B cell (primary cell): ENCODE data around the gene TBXA2R. TPM values are rescaled to one million over a fixed set of nuclear protein-coding genes. Genes with fewer than 3 reads are reported as not detected.
A peak's percentile ranks its signal among the peaks of the same experiment; 100 is the strongest.

Experiments
- ATAC-seq: fragments of 200-7000 bp; cut with Tn5 transposase; one replicate; pipeline ENCODE4 v1.10.0; 2021; ENCODE audit warnings: low read depth, mild to moderate bottlenecking, moderate number of reproducible peaks, moderate library complexity
- CTCF ChIA-PET: fragments of 350-600 bp; sonication (Branson Sonifier 250); formaldehyde crosslinking; loops from one replicate; lab custom pipeline; 2021; ENCODE audit warnings: antibody characterized with exemption, inconsistent platforms; lab: Charles Lee
- POLR2A ChIA-PET: fragments of 350-600 bp; sonication (Branson Sonifier 250); formaldehyde crosslinking; loops from one replicate; lab custom pipeline; 2021; ENCODE audit warnings: antibody characterized with exemption; lab: Charles Lee
- DNase-seq: peaks from one replicate; pipeline ENCODE4 v3.0.0; 2013
- H2AFZ ChIP-seq: 2 replicates; pipeline ENCODE4 v1.6.1; 2012; ENCODE audit warnings: mild to moderate bottlenecking, low read depth, low read length; ENCODE audit not compliant: insufficient read depth, poor library complexity, severe bottlenecking
- H3K27ac ChIP-seq, 2 donors: 1 replicate in 1 of 2; 2 replicates in 1 of 2; pipeline ENCODE4 v1.5.1; 2012 to 2013; ENCODE audit warnings: low read length in 2 of 2, mild to moderate bottlenecking in 2 of 2, moderate library complexity in 1 of 2
- H3K27me3 ChIP-seq, 4 experiments: fragments of 200-600 bp in 1 of 4; sonication (generic) in 1 of 4; replicated peaks in 1 of 4; 1 replicate in 2 of 4; 2 replicates in 2 of 4; pipeline versions ENCODE4 v1.6.1 to v1.7.0; 2013 to 2016; ENCODE audit warnings: low read length in 3 of 4, mild to moderate bottlenecking in 2 of 4, mixed read lengths in 1 of 4, moderate library complexity in 1 of 4; ENCODE audit not compliant: insufficient read depth in 4 of 4, control insufficient read depth in 3 of 4; ENCODE audit errors: control extremely low read depth in 1 of 4
- H3K36me3 ChIP-seq, 2 experiments: replicated peaks in 1 of 2; 1 replicate in 1 of 2; 2 replicates in 1 of 2; pipeline versions ENCODE4 v1.6.1 to v1.7.1; 2013; ENCODE audit warnings: low read length in 1 of 2; ENCODE audit not compliant: insufficient read depth in 2 of 2, control insufficient read depth in 1 of 2; ENCODE audit errors: control extremely low read depth in 1 of 2, extremely low read depth in 1 of 2
- H3K4me1 ChIP-seq, 2 donors: fragments of 200-600 bp in 1 of 2; sonication (generic) in 1 of 2; 1 replicate in 1 of 2; 2 replicates in 1 of 2; pipeline versions ENCODE4 v1.5.1 to v1.6.1; 2013 to 2017; ENCODE audit warnings: low read length in 2 of 2; ENCODE audit not compliant: control insufficient read depth in 2 of 2, insufficient read depth in 2 of 2
- H3K4me2 ChIP-seq: replicated peaks from 2 replicates; pipeline ENCODE3; 2012; ENCODE audit warnings: mild to moderate bottlenecking, low read depth, low read length; ENCODE audit not compliant: poor library complexity, severe bottlenecking
- H3K4me3 ChIP-seq, 5 experiments: fragments of 200-600 bp in 1 of 5; sonication (generic) in 1 of 5; 1 replicate in 3 of 5; 2 replicates in 2 of 5; pipeline versions ENCODE4 v1.5.1 to v1.7.0; 2011 to 2016; ENCODE audit warnings: low read length in 4 of 5, mild to moderate bottlenecking in 4 of 5, low read depth in 2 of 5, control low read depth in 1 of 5, moderate library complexity in 1 of 5; ENCODE audit not compliant: insufficient read depth in 1 of 5; ENCODE audit errors: control extremely low read depth in 1 of 5, extremely low read depth in 1 of 5
- H3K79me2 ChIP-seq: fragments of 200-600 bp; sonication (generic); one replicate; pipeline ENCODE4 v1.6.0; 2016; ENCODE audit warnings: low read length; ENCODE audit not compliant: control insufficient read depth, insufficient read depth
- H3K9ac ChIP-seq: fragments of 200-600 bp; sonication (generic); 2 replicates; pipeline ENCODE4 v1.6.1; 2017; ENCODE audit warnings: mild to moderate bottlenecking, low read length, moderate library complexity
- H3K9me3 ChIP-seq, 3 donors: one replicate each; pipeline versions ENCODE4 v1.6.1 to v1.7.1; 2013; ENCODE audit warnings: low read length in 2 of 3; ENCODE audit not compliant: control insufficient read depth in 2 of 3, insufficient read depth in 1 of 3; ENCODE audit errors: control extremely low read depth in 1 of 3
- H4K20me1 ChIP-seq: 2 replicates; pipeline ENCODE4 v1.6.0; 2012; ENCODE audit warnings: mild to moderate bottlenecking, low read length; ENCODE audit not compliant: insufficient read depth, control insufficient read depth, poor library complexity, severe bottlenecking
- H3K27ac Mint-ChIP-seq: one replicate; pipeline ENCODE4 v1.8.0; 2021; ENCODE audit warnings: mixed read lengths
- H3K27me3 Mint-ChIP-seq: one replicate; pipeline ENCODE4 v1.8.0; 2021; ENCODE audit warnings: mixed read lengths
- H3K4me1 Mint-ChIP-seq: one replicate; pipeline ENCODE4 v1.8.0; 2021; ENCODE audit warnings: mixed read lengths
- H3K4me3 Mint-ChIP-seq: one replicate; pipeline ENCODE4 v1.8.0; 2021; ENCODE audit warnings: mixed read lengths
- H3K9me3 Mint-ChIP-seq: one replicate; pipeline ENCODE4 v1.8.0; 2022; ENCODE audit warnings: mixed read lengths; ENCODE audit not compliant: insufficient read depth
- CTCF ChIP-seq: fragments of 200-600 bp; IDR thresholded peaks from one replicate; pipeline ENCODE4 v1.8.0; 2022; ENCODE audit warnings: antibody characterized with exemption, mild to moderate bottlenecking
- EZH2 ChIP-seq: IDR thresholded peaks from 2 replicates; pipeline ENCODE4 v1.6.1; 2012; ENCODE audit warnings: borderline replicate concordance, low read depth, mild to moderate bottlenecking, moderate library complexity, low read length; ENCODE audit not compliant: insufficient read depth, poor library complexity, severe bottlenecking
- WGBS: methylation state at CpG from one replicate; pipeline ENCODE4 v1.1.5; 2013; ENCODE audit warnings: missing lambda C conversion rate; ENCODE audit not compliant: insufficient coverage; 5-methylcytosine and 5-hydroxymethylcytosine counted together
- intact Hi-C: fragments of 100-400 bp; cut with micrococcal nuclease; formaldehyde crosslinking; loops from one replicate; pipeline ENCODE4 v1.10.0; 2022
- polyA plus RNA-seq: library from polyadenylated mRNA; depleted of rRNA; stranded (reverse); fragments of >200 nt; gene quantifications from 2 replicates; pipeline ENCODE4 v1.2.3, GENCODE V29; 2012
- total RNA-seq, 2 donors: library from RNA; stranded (reverse); fragments of 120-200 nt in 1 of 2; gene quantifications; 1 replicate in 1 of 2; 2 replicates in 1 of 2; pipeline versions ENCODE4 v1.2.3 to v1.2.4, GENCODE V29; 2013 to 2022

Gene TBXA2R
- total and polyA plus RNA-seq, 2 donors (not counting 1 experiment from before 2014, with no cell fraction given), result 3.9 to 7.9 TPM

DNA sequence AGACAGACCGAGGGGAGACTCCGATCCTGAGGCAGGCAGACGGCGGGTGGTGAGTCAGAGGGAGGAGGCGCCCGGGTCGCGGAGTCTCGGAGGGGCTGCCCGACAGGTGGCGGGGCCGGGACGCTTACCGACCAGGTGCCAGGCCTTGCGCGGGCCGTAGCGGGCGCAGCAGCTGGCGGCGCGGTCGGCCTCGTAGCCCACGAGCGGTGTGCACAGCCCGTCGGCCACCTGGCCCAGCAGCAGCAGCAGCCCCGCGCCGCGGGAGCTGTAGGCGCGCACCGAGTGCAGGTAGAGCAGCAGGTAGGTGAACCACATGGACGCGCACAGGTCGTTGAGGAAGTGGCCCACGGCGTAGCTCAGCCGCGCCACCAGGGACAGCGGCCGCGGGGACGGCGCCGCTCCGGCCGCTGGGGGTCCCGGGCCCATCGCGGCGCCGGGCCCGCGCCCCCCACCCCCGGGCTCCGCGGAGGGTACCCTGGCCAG, 49.7 kb downstream of the TBXA2R start:
- H3K9me3 ChIP-seq, result no peaks in the 10 kb centered on the region
- POLR2A ChIA-PET, result interaction anchor here (0.6 to 1.1 kb wide), 2 partner anchors 22 to 164 kb away, joined by 5 to 6 read pairs; no protein-coding TSS in a partner anchor
- H2AFZ ChIP-seq, result peak overlapping the region; percentile 93
- TF ChIP-seq CTCF, result no peak
- Mint-ChIP-seq H3K4me1 (peaks cover 46% of the 10 kb centered on the region), H3K27me3 (no peaks in the 10 kb centered on the region), H3K9me3 (no peaks in the 10 kb centered on the region), H3K27ac (peak overlapping the region; percentile 94), H3K4me3 (peak overlapping the region; percentile 99)
- peak overlapping the region; percentile 72 for H3K9ac ChIP-seq
- WGBS, result under 1% methylated on average over 60 of the region's 60 CpGs
- H3K79me2 ChIP-seq, result peaks cover 46% of the 10 kb centered on the region
- peaks cover 16% of the 10 kb centered on the region for H4K20me1 ChIP-seq
- intact Hi-C loops, result loop anchor here (1.0 to 5.0 kb wide), 4 partner anchors 15 to 205 kb away; partner anchors contain the start of genes APBA3, HMG20B, MRPL54 and TBXA2R
- no peaks in the 10 kb centered on the region for H3K27me3 ChIP-seq
- H3K4me1 ChIP-seq, result peaks cover 46 to 65% of the 10 kb centered on the region in 2 donors
- no peaks in the 10 kb centered on the region for H3K36me3 ChIP-seq
- ATAC-seq, result peak; percentile 31
- H3K4me2 ChIP-seq, result peak overlapping the region; percentile 93
- H3K27ac ChIP-seq, result peak overlapping the region in 1 of 2 donors; percentile 87
- CTCF ChIA-PET, result interaction anchor here (1.0 to 3.3 kb wide), 5 partner anchors 8 to 52 kb away, joined by 3 to 37 read pairs (median 6); partner anchors contain the start of gene GIPC3
- DNase-seq, result peak; percentile 81
- H3K4me3 ChIP-seq, result peak overlapping the region; percentile 36 to 77 (median 72)

DNA sequence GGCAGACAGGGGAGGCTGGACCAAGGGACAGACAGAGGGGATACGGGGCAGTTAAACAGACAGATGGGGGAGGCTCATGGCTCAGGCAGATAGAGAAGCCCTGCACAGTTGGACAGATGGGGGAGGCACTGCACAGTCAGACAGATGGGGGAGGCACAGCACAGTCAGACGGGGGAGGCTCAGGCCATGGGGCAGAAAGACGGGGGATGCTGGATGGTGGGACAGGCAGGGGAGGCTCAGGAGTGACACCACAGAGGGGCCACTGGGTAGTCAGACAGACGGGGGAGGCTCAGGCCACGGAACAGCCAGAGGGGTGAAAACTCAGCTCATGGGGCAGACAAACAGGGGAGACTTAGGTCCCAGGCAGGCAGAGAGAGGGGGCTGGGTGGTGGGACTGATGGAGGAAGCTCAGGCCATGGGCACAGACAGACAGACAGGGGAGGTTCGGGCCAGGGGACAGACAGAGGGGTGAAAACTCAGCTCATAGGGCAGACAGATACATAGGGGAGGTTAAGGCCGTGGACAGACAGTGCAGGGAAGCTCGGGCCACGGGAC, 50.2 kb downstream of the TBXA2R start:
- Histone ChIP-seq H3K79me2 (peaks cover 50% of the 10 kb centered on the region), H3K27me3 (no peaks in the 10 kb centered on the region), H3K4me2 (peak overlapping the region; percentile 93), H3K9me3 (no peaks in the 10 kb centered on the region), H3K9ac (peak overlapping the region; percentile 72), H4K20me1 (peaks cover 21% of the 10 kb centered on the region), H3K27ac (peak overlapping the region in 1 of 2 donors; percentile 87), H3K4me3 (peak overlapping the region; percentile 36 to 77 (median 72)), H3K36me3 (no peaks in the 10 kb centered on the region), H2AFZ (peak overlapping the region; percentile 93), H3K4me1 (peaks cover 46 to 65% of the 10 kb centered on the region in 2 donors)
- WGBS, result 40% methylated on average over 9 of the region's 9 CpGs
- DNase-seq, result no peak
- no peaks in the 10 kb centered on the region for H3K27me3 Mint-ChIP-seq
- peak overlapping the region; percentile 99 for H3K4me3 Mint-ChIP-seq
- CTCF ChIA-PET, result interaction anchor here (1.0 to 3.3 kb wide), 5 partner anchors 8 to 52 kb away, joined by 3 to 37 read pairs (median 6); partner anchors contain the start of gene GIPC3
- H3K9me3 Mint-ChIP-seq, result no peaks in the 10 kb centered on the region
- ATAC-seq, result no peak
- no peak for TF ChIP-seq CTCF
- no peak for TF ChIP-seq EZH2
- intact Hi-C loops, result loop anchor here (5.0 kb wide), 2 partner anchors 51 to 206 kb away; partner anchors contain the start of genes APBA3, MRPL54 and TBXA2R
- H3K4me1 Mint-ChIP-seq, result peaks cover 51% of the 10 kb centered on the region
- POLR2A ChIA-PET, result interaction anchor here (0.6 to 1.1 kb wide), 2 partner anchors 22 to 165 kb away, joined by 5 to 6 read pairs; no protein-coding TSS in a partner anchor
- H3K27ac Mint-ChIP-seq, result peak overlapping the region; percentile 94
